ENCODE measurements around the gene FOXP4.

DNA sequence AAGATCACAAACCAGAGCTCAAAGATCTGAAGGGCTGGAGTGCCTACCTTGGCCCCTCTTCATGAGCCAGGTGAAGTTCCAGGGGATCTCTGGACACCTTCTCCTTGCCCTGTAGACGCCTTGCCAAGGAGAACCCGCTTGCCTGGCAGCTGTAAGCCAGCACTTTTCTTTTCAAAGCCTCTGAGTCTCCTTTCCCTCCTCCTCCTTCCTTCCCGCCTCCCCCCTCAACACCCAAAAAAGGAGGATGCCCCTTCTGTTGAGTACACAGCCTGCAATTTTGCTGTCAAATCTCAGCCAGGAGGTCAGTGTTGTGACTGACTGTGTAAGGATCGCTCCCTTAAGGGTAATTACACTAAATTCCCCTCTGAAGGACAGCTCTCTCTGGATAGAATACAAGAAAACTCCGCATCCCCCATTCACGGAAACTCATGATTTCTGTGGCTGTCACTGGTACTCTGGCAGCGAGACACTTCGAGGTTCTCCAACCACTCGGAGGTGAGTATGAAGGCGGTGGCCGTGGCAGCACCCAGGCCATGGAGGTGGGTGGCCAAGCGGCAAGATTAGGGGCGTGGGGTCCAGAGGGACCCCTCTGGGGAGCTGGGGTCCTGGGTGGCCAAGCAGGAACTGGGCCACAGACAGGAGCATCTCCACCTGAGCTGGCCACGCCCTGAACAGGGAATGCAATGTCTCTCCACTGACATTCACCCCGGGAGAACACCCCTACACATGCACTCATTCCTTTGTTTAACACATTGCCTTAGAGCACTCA lies 23.2 kb upstream of the FOXP4 start:
- TF ChIP-seq, protein P1, sequence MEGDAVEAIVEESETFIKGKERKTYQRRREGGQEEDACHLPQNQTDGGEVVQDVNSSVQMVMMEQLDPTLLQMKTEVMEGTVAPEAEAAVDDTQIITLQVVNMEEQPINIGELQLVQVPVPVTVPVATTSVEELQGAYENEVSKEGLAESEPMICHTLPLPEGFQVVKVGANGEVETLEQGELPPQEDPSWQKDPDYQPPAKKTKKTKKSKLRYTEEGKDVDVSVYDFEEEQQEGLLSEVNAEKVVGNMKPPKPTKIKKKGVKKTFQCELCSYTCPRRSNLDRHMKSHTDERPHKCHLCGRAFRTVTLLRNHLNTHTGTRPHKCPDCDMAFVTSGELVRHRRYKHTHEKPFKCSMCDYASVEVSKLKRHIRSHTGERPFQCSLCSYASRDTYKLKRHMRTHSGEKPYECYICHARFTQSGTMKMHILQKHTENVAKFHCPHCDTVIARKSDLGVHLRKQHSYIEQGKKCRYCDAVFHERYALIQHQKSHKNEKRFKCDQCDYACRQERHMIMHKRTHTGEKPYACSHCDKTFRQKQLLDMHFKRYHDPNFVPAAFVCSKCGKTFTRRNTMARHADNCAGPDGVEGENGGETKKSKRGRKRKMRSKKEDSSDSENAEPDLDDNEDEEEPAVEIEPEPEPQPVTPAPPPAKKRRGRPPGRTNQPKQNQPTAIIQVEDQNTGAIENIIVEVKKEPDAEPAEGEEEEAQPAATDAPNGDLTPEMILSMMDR (IDR thresholded peaks at IDR 0.05): no peak
- no peak for TF ChIP-seq POLR2AphosphoS5 (IDR thresholded peaks at IDR 0.05)
- TF ChIP-seq POLR2A (IDR thresholded peaks at IDR 0.05): no peak
- TF ChIP-seq EP300 (IDR thresholded peaks at IDR 0.05): no peak

Data from sigmoid colon (tissue), 4 donors.